Measurements from ENCODE around the gene DNAH9.

DNAH9 gene

GRCh38 chr17:11853321-11854151 is 255.3 kb downstream of the DNAH9 start:
- no peak for DNase-seq

GRCh38 chr17:11855306-11855705 is 257.0 kb downstream of the DNAH9 start:
- no peak for DNase-seq

GRCh38 chr17:11857006-11857405 is 258.7 kb downstream of the DNAH9 start:
- DNase-seq = no peak

GRCh38 chr17:11869680-11870394 is 271.6 kb downstream of the DNAH9 start:
- no peak for DNase-seq

GRCh38 chr17:11871773-11872172 is 273.5 kb downstream of the DNAH9 start:
- DNase-seq = no peak

- DNase-seq = no peak
These were observed 276.5 kb downstream of the DNAH9 start for GRCh38 chr17:11874756-11875155.

GRCh38 chr17:11880714-11881113 is 282.4 kb downstream of the DNAH9 start:
- no peak for DNase-seq

GRCh38 chr17:11882716-11883115 is 284.4 kb downstream of the DNAH9 start:
- no peak for DNase-seq

GRCh38 chr17:11885051-11885450 is 286.8 kb downstream of the DNAH9 start:
- DNase-seq = no peak

- DNase-seq = no peak
These were observed 291.0 kb downstream of the DNAH9 start for GRCh38 chr17:11889266-11889665.

GRCh38 chr17:11893862-11894261 is 295.6 kb downstream of the DNAH9 start:
- DNase-seq = no peak

- no peak for DNase-seq
These were observed 297.9 kb downstream of the DNAH9 start for GRCh38 chr17:11896199-11896598.

- DNase-seq = peak; percentile 33
These were observed 300.4 kb downstream of the DNAH9 start for GRCh38 chr17:11898526-11899235.

- peak; percentile 38 for DNase-seq
These were observed 301.3 kb downstream of the DNAH9 start for GRCh38 chr17:11899537-11899942.

- no peak for DNase-seq
These were observed 301.8 kb downstream of the DNAH9 start for GRCh38 chr17:11900041-11900476.

GRCh38 chr17:11900655-11901054 is 302.4 kb downstream of the DNAH9 start:
- DNase-seq = no peak

GRCh38 chr17:11901931-11902330 is 303.7 kb downstream of the DNAH9 start:
- DNase-seq = no peak

GRCh38 chr17:11908711-11909146 is 310.5 kb downstream of the DNAH9 start:
- no peak for DNase-seq

- no peak for DNase-seq
These were observed 311.1 kb downstream of the DNAH9 start for GRCh38 chr17:11909348-11909747.

- DNase-seq = no peak
These were observed 317.8 kb downstream of the DNAH9 start for GRCh38 chr17:11916091-11916490.

- DNase-seq = no peak
These were observed 319.1 kb downstream of the DNAH9 start for GRCh38 chr17:11917415-11917814.

- no peak for DNase-seq
These were observed 323.0 kb downstream of the DNAH9 start for GRCh38 chr17:11921296-11921695.

- DNase-seq = no peak
These were observed 324.4 kb downstream of the DNAH9 start for GRCh38 chr17:11922638-11923037.

All from fibroblast of skin of abdomen (primary cell).